Breast epithelium (tissue), 4 donors: ENCODE data around the gene ASPG. TPM values are rescaled to one million over a fixed set of nuclear protein-coding genes. Genes with fewer than 3 reads are reported as not detected.
A peak's percentile ranks its signal among the peaks of the same experiment; 100 is the strongest.

Source experiments
- DNase-seq, 2 donors: peaks; one replicate each; pipeline ENCODE4 v3.0.0-alpha.2; 2019; ENCODE audit warnings: low spot score in 2 of 2
- H3K27ac ChIP-seq, 2 donors: fragments of 200-600 bp; sonication (generic) in 1 of 2; one replicate each; pipeline ENCODE4 v1.5.1; 2016 to 2019; ENCODE audit warnings: mild to moderate bottlenecking in 1 of 2
- H3K27me3 ChIP-seq, 2 donors: fragments of 200-600 bp; sonication (generic) in 1 of 2; one replicate each; pipeline versions ENCODE4 v1.5.1 to v1.6.0; 2017 to 2019; ENCODE audit warnings: control low read depth in 1 of 2, mild to moderate bottlenecking in 1 of 2
- H3K36me3 ChIP-seq: fragments of 200-600 bp; one replicate; pipeline ENCODE4 v1.5.1; 2019
- H3K4me1 ChIP-seq, 2 donors: fragments of 200-600 bp; sonication (generic); one replicate each; pipeline ENCODE4 v1.5.1; 2016 to 2019; ENCODE audit warnings: control low read depth in 1 of 2
- H3K4me3 ChIP-seq, 3 donors: fragments of 200-600 bp; sonication (generic); 1 replicate in 2 of 3; 2 replicates in 1 of 3; pipeline ENCODE4 v1.5.1; 2016 to 2019; ENCODE audit warnings: mild to moderate bottlenecking in 3 of 3, moderate library complexity in 2 of 3
- H3K9me3 ChIP-seq, 2 donors: fragments of 200-600 bp; sonication (generic) in 1 of 2; one replicate each; pipeline ENCODE4 v1.5.1; 2016 to 2019; ENCODE audit warnings: control low read depth in 1 of 2
- POLR2A ChIP-seq: fragments of 450-650 bp; IDR thresholded peaks from one replicate; pipeline ENCODE4 v1.6.1; 2016; ENCODE audit warnings: antibody characterized with exemption, mild to moderate bottlenecking, moderate library complexity
- POLR2AphosphoS5 ChIP-seq, 3 donors: sonication (generic); formaldehyde crosslinking; IDR thresholded peaks; one replicate each; pipeline ENCODE4 v1.6.1; 2017; ENCODE audit warnings: antibody characterized with exemption in 3 of 3
- intact Hi-C: fragments of 100-400 bp; cut with DNase I; formaldehyde crosslinking; loops from one replicate; pipeline ENCODE4 v1.15.1; 2023; ENCODE audit warnings: low total_unique reads
- total RNA-seq, 3 donors: library from RNA; depleted of rRNA; stranded (reverse); fragments of >200 nt; gene quantifications; one replicate each; pipeline ENCODE4 v1.1.0, GENCODE V29; 2016
- TF ChIP-seq, protein P1 (sequence below), 3 donors: fragments of 450-650 bp; IDR thresholded peaks; one replicate each; pipeline ENCODE4 v1.5.1; 2016 to 2017; ENCODE audit warnings: antibody characterized with exemption in 3 of 3, mild to moderate bottlenecking in 3 of 3, moderate library complexity in 3 of 3

ASPG gene
- total RNA-seq, 3 donors from 2014 or later: 0.15 to 0.33 TPM; not detected in 1

DNA sequence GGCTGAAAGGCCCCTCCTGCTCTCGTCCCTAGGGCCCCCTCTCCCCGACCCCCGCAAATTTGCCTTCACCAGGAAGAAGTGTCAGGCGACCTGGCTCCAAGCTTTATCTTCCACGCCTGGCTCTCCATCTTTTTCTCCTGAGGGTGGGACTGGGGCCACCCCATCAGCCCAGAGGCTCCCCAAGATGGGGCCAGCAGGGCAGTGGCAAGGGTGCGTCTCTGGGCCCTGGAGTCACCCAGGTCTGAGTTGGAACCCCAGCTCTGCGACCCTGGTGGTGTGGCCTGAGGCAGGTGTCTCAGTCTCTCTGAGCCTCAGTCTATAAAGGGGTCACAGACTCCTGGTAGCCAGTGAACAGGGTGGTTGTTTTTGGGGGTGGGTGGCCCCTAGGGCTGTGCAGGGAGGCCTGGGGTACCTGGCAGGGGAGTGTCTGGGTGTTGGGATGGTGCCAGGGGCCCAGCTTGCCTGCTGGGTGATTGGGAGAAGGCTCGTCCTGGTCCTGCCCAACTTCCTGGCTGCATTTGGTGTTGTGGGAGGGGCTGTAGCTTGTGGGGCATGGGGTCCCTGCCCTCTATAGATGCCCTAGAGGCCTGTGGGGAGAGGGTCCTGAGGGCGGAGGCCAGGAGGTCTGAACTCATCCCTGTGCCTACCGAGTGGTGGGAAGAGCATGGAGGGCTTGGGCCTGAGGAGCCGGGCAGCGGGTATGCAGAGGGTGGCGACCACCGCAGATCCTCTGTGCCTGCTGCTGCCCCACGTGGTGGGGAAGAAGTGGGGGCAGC, 60.5 kb downstream of the ASPG start:
- intact Hi-C loops: no loop called here
- DNase-seq: no peak

GRCh38 chr14:104146651-104147345, 61.3 kb downstream of the ASPG start:
- intact Hi-C loops: no loop called here
- DNase-seq: no peak

More for the DNA sequence above, 60.5 kb downstream of the ASPG start:
- no peak overlapping the region for H3K27ac ChIP-seq
- peaks cover 0 to 9% of the 10 kb centered on the region in 2 donors for H3K27me3 ChIP-seq
- peaks cover 0 to 4% of the 10 kb centered on the region in 2 donors for H3K4me1 ChIP-seq
- no peaks in the 10 kb centered on the region for H3K36me3 ChIP-seq
- no peaks in the 10 kb centered on the region for H3K9me3 ChIP-seq
- TF ChIP-seq, protein P1, sequence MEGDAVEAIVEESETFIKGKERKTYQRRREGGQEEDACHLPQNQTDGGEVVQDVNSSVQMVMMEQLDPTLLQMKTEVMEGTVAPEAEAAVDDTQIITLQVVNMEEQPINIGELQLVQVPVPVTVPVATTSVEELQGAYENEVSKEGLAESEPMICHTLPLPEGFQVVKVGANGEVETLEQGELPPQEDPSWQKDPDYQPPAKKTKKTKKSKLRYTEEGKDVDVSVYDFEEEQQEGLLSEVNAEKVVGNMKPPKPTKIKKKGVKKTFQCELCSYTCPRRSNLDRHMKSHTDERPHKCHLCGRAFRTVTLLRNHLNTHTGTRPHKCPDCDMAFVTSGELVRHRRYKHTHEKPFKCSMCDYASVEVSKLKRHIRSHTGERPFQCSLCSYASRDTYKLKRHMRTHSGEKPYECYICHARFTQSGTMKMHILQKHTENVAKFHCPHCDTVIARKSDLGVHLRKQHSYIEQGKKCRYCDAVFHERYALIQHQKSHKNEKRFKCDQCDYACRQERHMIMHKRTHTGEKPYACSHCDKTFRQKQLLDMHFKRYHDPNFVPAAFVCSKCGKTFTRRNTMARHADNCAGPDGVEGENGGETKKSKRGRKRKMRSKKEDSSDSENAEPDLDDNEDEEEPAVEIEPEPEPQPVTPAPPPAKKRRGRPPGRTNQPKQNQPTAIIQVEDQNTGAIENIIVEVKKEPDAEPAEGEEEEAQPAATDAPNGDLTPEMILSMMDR (IDR thresholded peaks at IDR 0.05): no peak
- TF ChIP-seq POLR2A (no peak), POLR2AphosphoS5 (IDR thresholded peaks at IDR 0.05) (no peak)
- no peak overlapping the region for H3K4me3 ChIP-seq

DNA sequence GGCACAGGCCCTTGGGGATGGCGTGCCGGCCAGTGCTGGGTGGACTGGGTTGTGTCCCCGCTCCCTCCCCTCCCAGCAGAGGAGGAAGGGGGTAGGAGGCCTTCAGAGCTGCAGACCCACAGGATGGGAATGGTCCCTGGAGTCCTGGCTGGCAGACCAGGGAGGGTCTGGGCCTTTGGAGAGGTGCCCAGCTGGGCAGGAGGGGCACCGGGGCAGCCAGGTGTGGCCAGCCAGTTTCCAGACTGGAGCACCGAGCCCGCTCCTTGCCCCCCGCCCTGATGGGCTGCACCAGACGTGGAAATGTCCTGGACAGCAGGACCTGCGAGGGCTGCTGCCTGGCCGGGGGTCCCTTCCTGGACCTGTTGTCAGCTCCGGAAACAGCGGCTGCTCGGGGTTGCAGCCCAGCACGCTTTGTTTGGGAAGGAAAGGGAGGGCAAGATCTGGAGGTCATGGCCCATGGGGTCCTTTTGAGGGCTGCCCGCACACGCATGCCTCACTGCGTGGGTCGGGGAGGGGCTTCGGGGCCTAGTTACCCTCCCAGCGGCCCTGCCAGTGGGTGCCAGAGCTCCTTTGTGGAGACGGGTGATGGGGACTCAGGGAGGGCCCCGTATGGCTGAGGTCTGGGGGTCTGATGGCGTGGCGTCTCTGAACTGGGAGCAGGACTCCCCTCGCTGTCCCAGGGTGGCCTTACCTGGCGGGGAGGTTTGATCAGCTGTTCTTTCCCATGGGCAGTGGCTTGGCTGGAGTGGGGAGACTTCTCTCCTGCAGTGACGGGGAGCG, 62.0 kb downstream of the ASPG start:
- intact Hi-C loops: no loop called here
- TF ChIP-seq POLR2AphosphoS5 (IDR thresholded peaks at IDR 0.05): no peak
- TF ChIP-seq, protein P1 (IDR thresholded peaks at IDR 0.05): no peak
- no peak for TF ChIP-seq POLR2A
- Histone ChIP-seq H3K27me3 (peaks cover 0 to 9% of the 10 kb centered on the region in 2 donors), H3K36me3 (no peaks in the 10 kb centered on the region), H3K4me1 (peaks cover 0 to 4% of the 10 kb centered on the region in 2 donors), H3K9me3 (no peaks in the 10 kb centered on the region), H3K27ac (no peak overlapping the region), H3K4me3 (no peak overlapping the region)
- no peak for DNase-seq

More at GRCh38 chr14:104146651-104147345, 61.3 kb downstream of the ASPG start:
- Histone ChIP-seq H3K9me3 (no peaks in the 10 kb centered on the region), H3K27ac (no peak overlapping the region), H3K4me3 (no peak overlapping the region), H3K27me3 (peaks cover 0 to 9% of the 10 kb centered on the region in 2 donors), H3K36me3 (no peaks in the 10 kb centered on the region), H3K4me1 (peaks cover 0 to 4% of the 10 kb centered on the region in 2 donors)
- TF ChIP-seq, protein P1 (IDR thresholded peaks at IDR 0.05): no peak
- TF ChIP-seq POLR2A (no peak), POLR2AphosphoS5 (IDR thresholded peaks at IDR 0.05) (no peak)

- Histone ChIP-seq H3K27ac (peak overlapping the region in 1 of 2 donors; percentile 74), H3K27me3 (peaks cover 0 to 9% of the 10 kb centered on the region in 2 donors), H3K36me3 (no peaks in the 10 kb centered on the region), H3K4me3 (no peak overlapping the region), H3K4me1 (peaks cover 0 to 4% of the 10 kb centered on the region in 2 donors), H3K9me3 (no peaks in the 10 kb centered on the region)
- TF ChIP-seq POLR2AphosphoS5 (IDR thresholded peaks at IDR 0.05): no peak
- TF ChIP-seq, protein P1 (IDR thresholded peaks at IDR 0.05): no peak
- TF ChIP-seq POLR2A: no peak
- no peak for DNase-seq
- intact Hi-C loops: no loop called here
Measured at GRCh38 chr14:104148433-104149277, 63.2 kb downstream of the ASPG start.
